ENCODE data around the gene DYNC2H1. TPM values are rescaled to one million over a fixed set of nuclear protein-coding genes. Genes with fewer than 3 reads are reported as not detected.

The DYNC2H1 gene
- total RNA-seq, 1 donor from 2014 or later: 5.4 TPM

GRCh38 chr11:103450241-103450640 is 341.0 kb downstream of the DYNC2H1 start:
- H3K27ac ChIP-seq (replicated peaks): no peak overlapping the region
- H3K4me1 ChIP-seq: no peaks in the 10 kb centered on the region
- H3K9me3 ChIP-seq (replicated peaks): no peaks in the 10 kb centered on the region
- intact Hi-C loops (cut with micrococcal nuclease): no loop called here
- DNase-seq: no peak
- H3K4me3 ChIP-seq: no peak overlapping the region
- H3K36me3 ChIP-seq: no peaks in the 10 kb centered on the region
- no peaks in the 10 kb centered on the region for H3K27me3 ChIP-seq (ENCODE audit: low read depth)
- no peak for TF ChIP-seq CTCF (IDR thresholded peaks at IDR 0.05; ENCODE audit: borderline replicate concordance)

GRCh38 chr11:103453126-103453525 is 343.9 kb downstream of the DYNC2H1 start:
- no peak for TF ChIP-seq CTCF (IDR thresholded peaks at IDR 0.05; ENCODE audit: borderline replicate concordance)
- Histone ChIP-seq H3K27ac (replicated peaks) (no peak overlapping the region), H3K9me3 (replicated peaks) (no peaks in the 10 kb centered on the region), H3K4me1 (no peaks in the 10 kb centered on the region), H3K36me3 (no peaks in the 10 kb centered on the region), H3K27me3 (ENCODE audit: low read depth) (no peaks in the 10 kb centered on the region), H3K4me3 (no peak overlapping the region)
- no peak for DNase-seq
- intact Hi-C loops (cut with micrococcal nuclease): no loop called here

- H3K36me3 ChIP-seq: no peaks in the 10 kb centered on the region
- no peak overlapping the region for H3K4me3 ChIP-seq
- no peaks in the 10 kb centered on the region for H3K27me3 ChIP-seq (ENCODE audit: low read depth)
- no peaks in the 10 kb centered on the region for H3K9me3 ChIP-seq (replicated peaks)
- DNase-seq: no peak
- no peaks in the 10 kb centered on the region for H3K4me1 ChIP-seq
- no peak overlapping the region for H3K27ac ChIP-seq (replicated peaks)
- intact Hi-C loops (cut with micrococcal nuclease): no loop called here
- TF ChIP-seq CTCF (IDR thresholded peaks at IDR 0.05; ENCODE audit: borderline replicate concordance): no peak
Measured at GRCh38 chr11:103453915-103454709, 344.9 kb downstream of the DYNC2H1 start.

GRCh38 chr11:103464420-103464819 is 355.2 kb downstream of the DYNC2H1 start:
- no peak for DNase-seq
- no peaks in the 10 kb centered on the region for H3K27me3 ChIP-seq (ENCODE audit: low read depth)
- no peaks in the 10 kb centered on the region for H3K36me3 ChIP-seq
- intact Hi-C loops (cut with micrococcal nuclease): no loop called here
- H3K27ac ChIP-seq (replicated peaks): no peak overlapping the region
- TF ChIP-seq CTCF (IDR thresholded peaks at IDR 0.05; ENCODE audit: borderline replicate concordance): no peak
- H3K9me3 ChIP-seq (replicated peaks): no peaks in the 10 kb centered on the region
- no peaks in the 10 kb centered on the region for H3K4me1 ChIP-seq
- H3K4me3 ChIP-seq: no peak overlapping the region

GRCh38 chr11:103465555-103466140 is 356.4 kb downstream of the DYNC2H1 start:
- H3K4me1 ChIP-seq: no peaks in the 10 kb centered on the region
- intact Hi-C loops (cut with micrococcal nuclease): no loop called here
- no peak for DNase-seq
- no peaks in the 10 kb centered on the region for H3K9me3 ChIP-seq (replicated peaks)
- no peak overlapping the region for H3K27ac ChIP-seq (replicated peaks)
- H3K36me3 ChIP-seq: no peaks in the 10 kb centered on the region
- H3K27me3 ChIP-seq (ENCODE audit: low read depth): no peaks in the 10 kb centered on the region
- no peak for TF ChIP-seq CTCF (IDR thresholded peaks at IDR 0.05; ENCODE audit: borderline replicate concordance)
- H3K4me3 ChIP-seq: no peak overlapping the region

All from left ventricle myocardium inferior (tissue), 1 donor.